Measurements from ENCODE around the gene SKA1. TPM values are rescaled to one million over a fixed set of nuclear protein-coding genes. Genes with fewer than 3 reads are reported as not detected.
"Not testable (repeated sequence)": the region's sequence is repeated elsewhere in the genome, so short reads cannot be mapped to it uniquely, and the experiment has no call there.

Gene SKA1
- total and polyA plus RNA-seq, 7 donors, result 0.68 to 5.4 (median 1.4) TPM; not detected in 4

DNA sequence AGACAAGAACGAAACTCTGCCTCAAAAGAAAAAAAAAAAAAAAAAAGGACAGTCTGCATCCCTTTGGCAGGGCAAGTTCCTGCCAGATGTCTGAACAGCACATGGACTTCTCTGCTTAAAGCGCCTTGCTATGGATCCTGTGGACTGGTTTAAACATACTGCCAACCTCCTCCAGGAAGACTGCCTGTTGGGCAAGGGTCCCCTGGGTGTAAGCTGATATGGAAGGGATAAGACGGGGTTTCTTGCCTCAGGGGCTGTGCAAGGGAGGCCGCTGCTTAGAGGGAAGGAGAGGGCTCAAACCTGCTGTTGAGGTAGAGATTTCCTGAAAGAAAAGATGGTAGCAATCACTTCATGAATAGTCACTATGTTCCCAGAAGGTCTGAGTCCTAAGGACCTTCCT lies 22.2 kb downstream of the SKA1 start:
- Histone ChIP-seq H3K36me3 (no peaks in the 10 kb centered on the region), H3K27me3 (peaks cover 0 to 26% (median 0%) of the 10 kb centered on the region in 3 donors), H3K27ac (no peak overlapping the region), H3K4me3 (no peak overlapping the region), H3K9me3 (no peaks in the 10 kb centered on the region), H3K4me1 (no peaks in the 10 kb centered on the region)
- intact Hi-C loops (cut with DNase I), result no loop called here
- TF ChIP-seq, protein P1, sequence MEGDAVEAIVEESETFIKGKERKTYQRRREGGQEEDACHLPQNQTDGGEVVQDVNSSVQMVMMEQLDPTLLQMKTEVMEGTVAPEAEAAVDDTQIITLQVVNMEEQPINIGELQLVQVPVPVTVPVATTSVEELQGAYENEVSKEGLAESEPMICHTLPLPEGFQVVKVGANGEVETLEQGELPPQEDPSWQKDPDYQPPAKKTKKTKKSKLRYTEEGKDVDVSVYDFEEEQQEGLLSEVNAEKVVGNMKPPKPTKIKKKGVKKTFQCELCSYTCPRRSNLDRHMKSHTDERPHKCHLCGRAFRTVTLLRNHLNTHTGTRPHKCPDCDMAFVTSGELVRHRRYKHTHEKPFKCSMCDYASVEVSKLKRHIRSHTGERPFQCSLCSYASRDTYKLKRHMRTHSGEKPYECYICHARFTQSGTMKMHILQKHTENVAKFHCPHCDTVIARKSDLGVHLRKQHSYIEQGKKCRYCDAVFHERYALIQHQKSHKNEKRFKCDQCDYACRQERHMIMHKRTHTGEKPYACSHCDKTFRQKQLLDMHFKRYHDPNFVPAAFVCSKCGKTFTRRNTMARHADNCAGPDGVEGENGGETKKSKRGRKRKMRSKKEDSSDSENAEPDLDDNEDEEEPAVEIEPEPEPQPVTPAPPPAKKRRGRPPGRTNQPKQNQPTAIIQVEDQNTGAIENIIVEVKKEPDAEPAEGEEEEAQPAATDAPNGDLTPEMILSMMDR (IDR thresholded peaks at IDR 0.05), result no peak
- TF ChIP-seq EP300 (IDR thresholded peaks at IDR 0.05) (no peak), POLR2A (IDR thresholded peaks at IDR 0.05) (no peak), POLR2AphosphoS5 (IDR thresholded peaks at IDR 0.05) (no peak)
- no peak for DNase-seq
- 92 to 96% methylated on average over 4 of the region's 4 CpGs for WGBS, 2 donors

DNA sequence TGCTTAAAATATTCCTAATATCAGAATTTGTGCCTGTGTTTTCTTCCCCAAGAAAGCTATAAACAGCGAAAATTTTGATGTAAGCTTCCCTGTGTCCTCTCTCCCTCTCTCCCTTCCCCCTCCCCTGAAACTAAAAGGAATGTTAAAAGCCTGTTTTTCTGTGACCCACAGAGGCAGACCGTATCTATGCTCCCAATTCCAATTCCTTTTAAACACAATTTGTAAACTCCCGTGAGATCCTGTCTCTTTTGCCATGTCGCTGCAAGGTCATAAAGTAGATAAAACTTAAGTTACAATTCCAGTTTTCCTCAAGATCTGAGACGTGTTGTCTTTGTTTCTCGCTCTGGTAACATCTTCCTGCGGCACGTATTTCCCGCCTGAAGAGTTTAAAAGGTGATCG lies 23.3 kb downstream of the SKA1 start:
- 47 to 73% methylated on average over 10 of the region's 10 CpGs for WGBS, 2 donors

DNA sequence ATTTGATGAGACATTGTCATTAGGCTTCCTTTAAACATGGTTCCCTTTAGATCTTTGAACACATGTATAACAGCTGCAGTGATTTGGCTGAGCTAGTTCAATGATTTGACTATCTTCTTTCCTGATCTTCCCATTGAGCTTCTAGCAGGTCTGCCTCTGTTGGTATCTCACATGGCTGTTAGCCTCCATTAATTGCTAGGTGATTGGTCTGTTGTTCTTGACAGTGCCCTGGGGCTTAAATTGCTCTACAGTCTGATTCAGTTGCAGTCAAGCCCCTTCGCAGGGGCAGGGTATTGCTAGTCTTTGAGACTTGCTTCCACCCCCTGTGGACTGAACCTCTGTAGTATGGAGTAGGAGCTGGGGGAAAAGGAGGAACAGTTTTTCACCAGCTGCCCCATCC lies 24.1 kb downstream of the SKA1 start:
- 70 to 86% methylated on average over 1 of the region's 1 CpG for WGBS, 2 donors
- H3K4me1 ChIP-seq, result no peaks in the 10 kb centered on the region
- H3K36me3 ChIP-seq, result no peaks in the 10 kb centered on the region
- DNase-seq, result no peak
- no peak overlapping the region for H3K4me3 ChIP-seq
- H3K9me3 ChIP-seq, result no peaks in the 10 kb centered on the region
- H3K27me3 ChIP-seq, result peaks cover 0 to 38% (median 0%) of the 10 kb centered on the region in 3 donors
- H3K27ac ChIP-seq, result no peak overlapping the region
- TF ChIP-seq EP300 (IDR thresholded peaks at IDR 0.05) (no peak), POLR2AphosphoS5 (IDR thresholded peaks at IDR 0.05) (no peak), POLR2A (IDR thresholded peaks at IDR 0.05) (no peak)
- TF ChIP-seq, protein P1 (IDR thresholded peaks at IDR 0.05), result no peak
- intact Hi-C loops (cut with DNase I), result no loop called here

More for the DNA sequence above, 23.3 kb downstream of the SKA1 start:
- peaks cover 0 to 37% (median 0%) of the 10 kb centered on the region in 3 donors for H3K27me3 ChIP-seq
- no peaks in the 10 kb centered on the region for H3K36me3 ChIP-seq
- no peak overlapping the region for H3K27ac ChIP-seq
- H3K4me1 ChIP-seq, result no peaks in the 10 kb centered on the region
- intact Hi-C loops (cut with DNase I), result no loop called here
- TF ChIP-seq, protein P1 (IDR thresholded peaks at IDR 0.05), result no peak
- TF ChIP-seq POLR2AphosphoS5 (IDR thresholded peaks at IDR 0.05) (no peak), POLR2A (IDR thresholded peaks at IDR 0.05) (no peak), EP300 (IDR thresholded peaks at IDR 0.05) (no peak)
- DNase-seq, result no peak
- H3K9me3 ChIP-seq, result no peaks in the 10 kb centered on the region
- H3K4me3 ChIP-seq, result no peak overlapping the region

DNA sequence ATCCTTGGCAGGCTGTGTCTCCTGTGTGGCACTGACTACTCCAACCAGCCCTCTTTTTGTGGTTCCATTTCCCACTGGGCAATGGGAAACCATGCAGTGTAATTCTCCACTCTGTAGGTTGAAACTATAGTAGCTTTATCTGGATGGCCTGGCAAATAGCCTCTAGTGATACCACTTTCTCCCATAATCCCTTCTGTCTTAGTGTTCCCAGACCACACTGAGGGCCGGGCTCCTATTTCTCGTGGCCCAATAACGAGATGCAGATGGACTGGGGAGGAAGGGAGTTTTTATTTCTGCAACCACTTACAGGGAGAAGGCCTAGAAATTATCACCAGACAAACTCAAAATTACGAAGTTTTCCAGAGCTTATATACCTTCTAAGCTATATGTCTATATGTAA lies 24.7 kb downstream of the SKA1 start:
- Histone ChIP-seq H3K36me3 (no peaks in the 10 kb centered on the region), H3K9me3 (no peaks in the 10 kb centered on the region), H3K27ac (no peak overlapping the region), H3K4me1 (no peaks in the 10 kb centered on the region), H3K4me3 (no peak overlapping the region), H3K27me3 (peaks cover 0 to 38% (median 0%) of the 10 kb centered on the region in 3 donors)
- no peak for DNase-seq
- intact Hi-C loops (cut with DNase I), result no loop called here
- 90 to 96% methylated on average over 4 of the region's 4 CpGs for WGBS, 2 donors
- TF ChIP-seq EP300 (IDR thresholded peaks at IDR 0.05) (no peak), POLR2A (IDR thresholded peaks at IDR 0.05) (no peak), POLR2AphosphoS5 (IDR thresholded peaks at IDR 0.05) (no peak)
- TF ChIP-seq, protein P1 (IDR thresholded peaks at IDR 0.05), result no peak

DNA sequence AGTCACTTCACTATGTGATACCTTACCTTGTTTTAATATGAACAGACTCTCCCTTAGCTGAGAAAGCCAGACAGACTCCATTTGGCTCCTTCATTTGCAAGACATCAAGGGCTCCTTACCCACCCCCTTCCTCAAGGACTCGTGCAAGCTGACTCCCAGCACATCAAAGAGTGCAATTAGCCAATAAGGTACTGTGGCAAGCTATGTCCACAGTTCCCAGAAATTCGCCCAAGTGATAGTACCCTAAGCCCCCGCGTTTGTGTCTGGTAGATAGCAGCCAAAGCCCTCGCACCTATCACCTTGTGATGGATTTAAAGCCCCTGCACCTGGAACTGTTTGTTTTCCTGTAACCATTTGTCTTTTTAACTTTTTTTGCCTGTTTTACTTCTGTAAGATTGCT lies 25.6 kb downstream of the SKA1 start:
- H3K27me3 ChIP-seq, result peaks cover 0 to 43% (median 0%) of the 10 kb centered on the region in 3 donors
- DNase-seq; intact Hi-C loops (cut with DNase I); H3K4me3 ChIP-seq; H3K36me3 ChIP-seq; H3K9me3 ChIP-seq; H3K27ac ChIP-seq; H3K4me1 ChIP-seq: not testable (repeated sequence)
- 74 to 84% methylated on average over 5 of the region's 5 CpGs for WGBS, 2 donors

Data from sigmoid colon (tissue), 7 donors.